Gastrocnemius medialis (tissue), 4 donors: ENCODE data around the gene ITPK1.

Source experiments
- CTCF ChIP-seq, 5 experiments: fragments of 450-650 bp in 3 of 5; fragments of 200-600 bp in 2 of 5; sonication (generic) in 2 of 5; IDR thresholded peaks in 4 of 5; conservative IDR thresholded peaks in 1 of 5; 1 replicate in 4 of 5; 2 replicates in 1 of 5; pipeline ENCODE4 v1.5.1; 2016 to 2019; ENCODE audit warnings: antibody characterized with exemption in 5 of 5, mild to moderate bottlenecking in 3 of 5, moderate library complexity in 3 of 5
- POLR2A ChIP-seq, 2 donors: fragments of 450-650 bp; IDR thresholded peaks; one replicate each; pipeline ENCODE4 v1.6.1; 2017; ENCODE audit warnings: antibody characterized with exemption in 2 of 2, mild to moderate bottlenecking in 2 of 2, moderate library complexity in 2 of 2

- TF ChIP-seq CTCF (IDR thresholded peaks at IDR 0.05 in 4 of 5, conservative IDR thresholded peaks at IDR 0.05 in 1 of 5) = no peak
- no peak for TF ChIP-seq POLR2A (IDR thresholded peaks at IDR 0.05)
These were observed 68.1 kb downstream of the ITPK1 start for GRCh38 chr14:93047661-93048060.
